Heart left ventricle (tissue), 16 donors: ENCODE measurements around the gene AGPAT3. TPM values are rescaled to one million over a fixed set of nuclear protein-coding genes. Genes with fewer than 3 reads are reported as not detected.

Experiments
- ATAC-seq, 4 donors: fragments of 200-7000 bp; cut with Tn5 transposase; one replicate each; pipeline ENCODE4 v1.9.1; 2020 to 2022; ENCODE audit warnings: moderate library complexity in 4 of 4, mild to moderate bottlenecking in 3 of 4, moderate number of reproducible peaks in 1 of 4
- DNase-seq, 5 donors: peaks; one replicate each; pipeline ENCODE4 v3.0.0-alpha.2; 2020
- H3K27ac ChIP-seq, 12 donors: fragments of 200-600 bp; sonication (generic) in 4 of 12; one replicate each; pipeline versions ENCODE4 v1.5.0 to v1.8.0; 2016 to 2022; ENCODE audit warnings: mild to moderate bottlenecking in 2 of 12
- H3K27me3 ChIP-seq, 9 donors: fragments of 200-600 bp; sonication (generic) in 2 of 9; one replicate each; pipeline versions ENCODE4 v1.5.1 to v1.8.0; 2016 to 2022; ENCODE audit warnings: mild to moderate bottlenecking in 3 of 9
- H3K36me3 ChIP-seq, 9 donors: fragments of 200-600 bp; sonication (generic) in 2 of 9; one replicate each; pipeline versions ENCODE4 v1.5.0 to v1.8.0; 2018 to 2022; ENCODE audit warnings: mild to moderate bottlenecking in 2 of 9
- H3K4me1 ChIP-seq, 12 donors: fragments of 200-600 bp; sonication (generic) in 4 of 12; one replicate each; pipeline versions ENCODE4 v1.5.0 to v1.8.0; 2016 to 2022; ENCODE audit warnings: mild to moderate bottlenecking in 3 of 12
- H3K4me3 ChIP-seq, 12 donors: fragments of 200-600 bp; sonication (generic) in 4 of 12; one replicate each; pipeline versions ENCODE4 v1.5.0 to v1.8.0; 2017 to 2022; ENCODE audit warnings: mild to moderate bottlenecking in 9 of 12, moderate library complexity in 4 of 12
- H3K9me3 ChIP-seq, 12 donors: fragments of 200-600 bp; sonication (generic) in 4 of 12; one replicate each; pipeline versions ENCODE4 v1.5.0 to v1.8.0; 2016 to 2022; ENCODE audit warnings: mild to moderate bottlenecking in 1 of 12
- POLR2A ChIP-seq, 2 donors: fragments of 450-650 bp; IDR thresholded peaks; one replicate each; pipeline ENCODE4 v1.6.1; 2017; ENCODE audit warnings: antibody characterized with exemption in 2 of 2, mild to moderate bottlenecking in 2 of 2, moderate library complexity in 2 of 2
- WGBS, 4 donors: extraction: QIAGEN DNeasy Blood & Tissue Kit in 2 of 4; methylation state at CpG; one replicate each; pipeline versions ENCODE4 v1.1.5 to v1.1.7; 2013 to 2018; 5-methylcytosine and 5-hydroxymethylcytosine counted together
- intact Hi-C, 10 donors: fragments of 100-400 bp; cut with DNase I; formaldehyde crosslinking; loops; one replicate each; pipeline versions ENCODE4 v1.11.1 to v1.14.2; 2022
- polyA plus RNA-seq, 2 donors: library from polyadenylated mRNA; stranded (reverse); fragments of 200-250 nt; gene quantifications; one replicate each; pipeline ENCODE4 v1.2.3, GENCODE V29; 2013
- total RNA-seq, 9 donors: library from RNA; depleted of rRNA in 2 of 9; stranded (reverse); fragments of >200 nt in 2 of 9; fragmentation: NEBNext Ultra II Directional in 3 of 9; extraction: Animal tissue kit (Norgen Biotek cat#: 25700) in 3 of 9; gene quantifications; one replicate each; pipeline versions ENCODE4 v1.1.0 to v1.2.4, GENCODE V29; 2016 to 2023
- TF ChIP-seq, protein P1 (sequence below), 12 donors: fragments of 200-600 bp; sonication (generic) in 4 of 12; IDR thresholded peaks; one replicate each; pipeline versions ENCODE4 v1.5.0 to v1.8.0; 2018 to 2022; ENCODE audit warnings: antibody characterized with exemption in 12 of 12, mild to moderate bottlenecking in 5 of 12
- donor health status: ischemic (EF 13 %, LVEDD 7.1; RV severe dilation, severe dysfunction).
- donor health status: healthy with polysubstance abuse.
- donor health status: DM: no; HTN: yes; CAD: no.
- donor health status: DM: no; HTN: no; CAD: no.
- donor health status: ischemic (EF 25% LVEDD 6.9; RV normal size, moderate dysfunction).
- donor health status: ischemic (EF 25% LVEDD 5.7; RV mildly dilated, moderate dysfunction).
- donor health status: healthy.
- donor health status: DM: yes; HTN: yes; CAD: no.
- donor health status: ischemic (EF 35%, LVEDD 5.7; RV mildly dilated, moderate dysfunction).
- donor health status: nonischemic (EF 11% LVEDD 7.7; RV severe dilation, severe dysfunction).
- donor health status: DM: yes; HTN: yes; CAD: no.
- donor health status: PGD.
- donor health status: ischemic (EF 29% LVEDD 5.4; RV normal size, mild dysfunction).
- donor health status: nonischemic (EF 23%, LVEDD 6.1; RV moderate dilation, normal function).

The AGPAT3 gene
- total and polyA plus RNA-seq, 11 donors, result 26.6 to 86.0 (median 64.5) TPM

GRCh38 chr21:44013380-44014088 lies 148.5 kb downstream of the AGPAT3 start:
- DNase-seq, result no peak
- 15 to 25% (median 17%) methylated on average over 8 of the region's 8 CpGs for WGBS, 4 donors
- TF ChIP-seq, protein P1, sequence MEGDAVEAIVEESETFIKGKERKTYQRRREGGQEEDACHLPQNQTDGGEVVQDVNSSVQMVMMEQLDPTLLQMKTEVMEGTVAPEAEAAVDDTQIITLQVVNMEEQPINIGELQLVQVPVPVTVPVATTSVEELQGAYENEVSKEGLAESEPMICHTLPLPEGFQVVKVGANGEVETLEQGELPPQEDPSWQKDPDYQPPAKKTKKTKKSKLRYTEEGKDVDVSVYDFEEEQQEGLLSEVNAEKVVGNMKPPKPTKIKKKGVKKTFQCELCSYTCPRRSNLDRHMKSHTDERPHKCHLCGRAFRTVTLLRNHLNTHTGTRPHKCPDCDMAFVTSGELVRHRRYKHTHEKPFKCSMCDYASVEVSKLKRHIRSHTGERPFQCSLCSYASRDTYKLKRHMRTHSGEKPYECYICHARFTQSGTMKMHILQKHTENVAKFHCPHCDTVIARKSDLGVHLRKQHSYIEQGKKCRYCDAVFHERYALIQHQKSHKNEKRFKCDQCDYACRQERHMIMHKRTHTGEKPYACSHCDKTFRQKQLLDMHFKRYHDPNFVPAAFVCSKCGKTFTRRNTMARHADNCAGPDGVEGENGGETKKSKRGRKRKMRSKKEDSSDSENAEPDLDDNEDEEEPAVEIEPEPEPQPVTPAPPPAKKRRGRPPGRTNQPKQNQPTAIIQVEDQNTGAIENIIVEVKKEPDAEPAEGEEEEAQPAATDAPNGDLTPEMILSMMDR (IDR thresholded peaks at IDR 0.05), result no peak
- TF ChIP-seq POLR2A (IDR thresholded peaks at IDR 0.05), result no peak
- no peak for ATAC-seq
- H3K27ac ChIP-seq, result peak overlapping the region in 10 of 12 donors; percentile 92 to 99 (median 97)
- H3K4me1 ChIP-seq, result peaks cover 7 to 60% (median 27%) of the 10 kb centered on the region in 12 donors
- intact Hi-C loops, result loop anchor here in 1 of 10 donors (5.0 kb wide), 1 partner anchor 284 kb away; no protein-coding TSS in a partner anchor
- no peaks in the 10 kb centered on the region for H3K36me3 ChIP-seq
- no peaks in the 10 kb centered on the region for H3K9me3 ChIP-seq
- peak overlapping the region in 11 of 12 donors; percentile 72 to 99 (median 94) for H3K4me3 ChIP-seq
- H3K27me3 ChIP-seq, result no peaks in the 10 kb centered on the region

- DNase-seq, result no peak
- Histone ChIP-seq H3K4me3 (no peak overlapping the region), H3K27me3 (no peaks in the 10 kb centered on the region), H3K27ac (no peak overlapping the region), H3K4me1 (peaks cover 7 to 95% (median 51%) of the 10 kb centered on the region in 12 donors), H3K36me3 (no peaks in the 10 kb centered on the region), H3K9me3 (no peaks in the 10 kb centered on the region)
- intact Hi-C loops, result no loop called here
- 89 to 92% (median 90%) methylated on average over 9 of the region's 9 CpGs for WGBS, 4 donors
- TF ChIP-seq, protein P1 (IDR thresholded peaks at IDR 0.05), result no peak
- no peak for TF ChIP-seq POLR2A (IDR thresholded peaks at IDR 0.05)
- no peak for ATAC-seq
These were observed 152.6 kb downstream of the AGPAT3 start for GRCh38 chr21:44017601-44018000.

GRCh38 chr21:44018127-44018526 lies 153.1 kb downstream of the AGPAT3 start:
- ATAC-seq (no peak), DNase-seq (no peak)
- no peaks in the 10 kb centered on the region for H3K9me3 ChIP-seq
- 91 to 96% (median 95%) methylated on average over 5 of the region's 5 CpGs for WGBS, 4 donors
- no peak overlapping the region for H3K4me3 ChIP-seq
- H3K27ac ChIP-seq, result no peak overlapping the region
- peaks cover 6 to 94% (median 49%) of the 10 kb centered on the region in 12 donors for H3K4me1 ChIP-seq
- intact Hi-C loops, result no loop called here
- no peaks in the 10 kb centered on the region for H3K27me3 ChIP-seq
- no peak for TF ChIP-seq POLR2A (IDR thresholded peaks at IDR 0.05)
- TF ChIP-seq, protein P1 (IDR thresholded peaks at IDR 0.05), result no peak
- H3K36me3 ChIP-seq, result no peaks in the 10 kb centered on the region

GRCh38 chr21:44018813-44019567 lies 154.0 kb downstream of the AGPAT3 start:
- TF ChIP-seq, protein P1 (IDR thresholded peaks at IDR 0.05), result no peak
- TF ChIP-seq POLR2A (IDR thresholded peaks at IDR 0.05), result no peak
- H3K27me3 ChIP-seq, result no peaks in the 10 kb centered on the region
- no peaks in the 10 kb centered on the region for H3K36me3 ChIP-seq
- intact Hi-C loops, result no loop called here
- DNase-seq (no peak), ATAC-seq (no peak)
- no peaks in the 10 kb centered on the region for H3K9me3 ChIP-seq
- peaks cover 0 to 92% (median 42%) of the 10 kb centered on the region in 12 donors for H3K4me1 ChIP-seq
- no peak overlapping the region for H3K4me3 ChIP-seq
- 71 to 81% (median 77%) methylated on average over 10 of the region's 10 CpGs for WGBS, 4 donors
- H3K27ac ChIP-seq, result peak overlapping the region in 1 of 12 donors; percentile 14
